ENCODE results near the gene UNC13A.
A peak's percentile ranks its signal among the peaks of the same experiment; 100 is the strongest.
"Not testable (repeated sequence)": the region's sequence is repeated elsewhere in the genome, so short reads cannot be mapped to it uniquely, and the experiment has no call there.

UNC13A gene

DNA sequence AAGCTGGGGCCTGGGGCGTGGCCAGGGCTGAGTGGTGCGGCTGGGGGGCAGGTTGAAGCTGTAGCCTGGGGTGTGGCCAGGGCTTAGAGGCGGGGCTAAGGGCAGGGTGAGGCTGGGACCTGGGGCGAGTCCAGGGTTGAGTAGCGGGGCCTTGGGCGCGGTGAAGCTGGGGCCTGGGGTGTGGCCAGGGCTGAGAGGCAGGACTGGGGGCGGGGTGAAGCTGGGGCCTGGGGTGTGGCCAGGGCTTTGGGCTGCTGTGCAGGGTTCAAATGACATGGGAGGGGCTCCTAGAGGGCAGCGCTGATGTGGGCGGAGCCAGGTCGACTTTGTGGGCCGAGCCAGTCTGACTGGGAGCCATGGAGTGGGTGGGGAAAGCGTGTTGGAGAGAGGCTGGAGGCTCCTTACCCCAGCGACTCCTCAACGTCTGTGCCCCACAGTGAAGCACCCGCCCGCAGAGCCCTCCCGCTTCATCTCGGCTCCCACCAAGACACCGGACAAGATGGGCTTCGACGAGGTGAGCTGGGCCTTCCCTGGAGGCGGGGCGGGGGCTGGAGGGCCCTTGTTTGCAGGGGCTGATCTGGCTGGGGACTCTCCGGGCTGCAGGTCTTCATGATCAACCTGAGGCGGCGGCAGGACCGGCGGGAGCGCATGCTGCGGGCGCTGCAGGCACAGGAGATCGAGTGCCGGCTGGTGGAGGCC, 111.2 kb downstream of the UNC13A start:
- DNase-seq (ENCODE audit: insufficient read length, low spot score), result no peak
- no peak for FAIRE-seq

- FAIRE-seq (no peak), DNase-seq (ENCODE audit: insufficient read length, low spot score) (no peak)
These were observed 112.0 kb downstream of the UNC13A start for GRCh38 chr19:17575871-17576757.

DNA sequence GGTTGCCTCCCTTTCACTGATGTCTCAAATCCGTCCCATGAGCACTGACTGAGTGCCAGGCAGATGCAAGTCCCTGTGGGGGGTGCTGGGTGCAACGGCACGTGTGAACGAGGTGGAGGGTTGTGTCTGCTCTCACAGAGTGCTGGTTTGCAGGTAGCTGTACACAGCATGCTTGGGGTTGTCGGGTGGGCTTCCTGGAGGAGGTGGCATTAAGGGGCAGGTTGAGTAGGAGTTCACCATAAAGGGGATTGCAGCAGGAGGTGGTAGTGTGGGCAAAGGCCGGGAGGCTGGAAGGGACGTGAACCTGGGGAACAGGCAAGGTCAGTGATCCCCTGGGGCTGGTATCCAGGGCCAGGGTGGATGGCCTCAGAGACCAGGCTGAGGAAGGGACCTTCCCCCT, 115.5 kb downstream of the UNC13A start:
- no peak for FAIRE-seq
- DNase-seq (ENCODE audit: insufficient read length, low spot score), result no peak

GRCh38 chr19:17570791-17571190, 117.4 kb downstream of the UNC13A start:
- FAIRE-seq (no peak), DNase-seq (ENCODE audit: insufficient read length, low spot score) (no peak)

DNA sequence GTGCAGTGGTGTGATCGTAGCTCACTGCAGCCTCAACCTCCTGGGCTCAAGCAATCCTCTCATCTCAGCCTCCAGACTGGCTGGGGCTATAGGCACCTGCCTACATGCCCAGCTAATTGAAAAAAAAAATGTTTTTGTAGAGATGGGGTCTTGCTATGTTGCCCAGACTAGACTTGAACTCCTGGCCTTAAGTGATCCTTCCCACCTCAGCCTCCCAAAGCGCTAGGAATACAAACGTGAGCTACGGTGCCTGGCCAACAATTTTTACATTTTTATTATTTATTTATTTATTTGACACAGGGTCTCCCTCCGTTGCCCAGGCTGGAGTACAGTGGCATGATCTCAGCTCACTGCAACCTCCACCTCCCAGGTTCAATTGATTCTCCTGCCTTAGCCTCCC, 117.9 kb downstream of the UNC13A start:
- DNase-seq (ENCODE audit: insufficient read length, low spot score); FAIRE-seq: not testable (repeated sequence)

DNA sequence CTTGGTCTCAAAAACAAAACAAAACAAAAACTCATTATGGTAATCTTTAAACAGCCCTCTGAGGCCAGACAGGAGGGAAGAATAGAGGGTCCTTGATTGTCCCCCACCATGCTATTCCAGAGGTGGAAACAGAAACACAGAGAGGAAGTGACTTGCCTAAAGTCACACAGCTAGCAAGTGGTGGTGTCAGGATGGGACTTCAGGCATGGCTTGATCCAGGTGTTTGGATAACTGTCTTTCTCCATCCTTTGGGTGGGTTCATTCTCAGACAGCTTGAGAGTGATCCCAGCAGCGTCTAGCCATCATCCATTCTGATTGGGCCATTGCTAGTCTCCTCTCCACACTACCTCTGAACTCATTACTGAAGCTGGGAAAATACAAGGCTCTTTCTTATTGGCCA, 120.2 kb downstream of the UNC13A start:
- DNase-seq (ENCODE audit: insufficient read length, low spot score) (no peak), FAIRE-seq (no peak)

DNA sequence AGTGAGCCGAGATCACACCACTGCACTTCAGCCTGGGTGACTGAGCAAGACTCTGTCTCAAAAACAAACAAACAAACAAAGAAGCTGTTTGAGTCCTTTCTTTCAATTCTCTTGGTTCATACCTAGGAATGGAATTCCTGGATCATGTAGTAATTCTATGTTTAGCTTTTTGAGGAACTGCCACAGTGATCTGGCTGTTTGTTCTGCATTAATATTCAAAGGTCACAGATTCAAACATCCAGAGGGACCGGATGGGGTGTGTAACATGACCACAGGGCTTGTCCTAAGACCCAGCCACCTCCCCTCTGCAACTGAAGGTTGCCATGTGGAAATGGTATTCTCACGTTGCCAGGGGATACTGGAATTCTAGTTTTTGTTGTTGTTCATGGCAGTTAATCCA, 122.5 kb downstream of the UNC13A start:
- FAIRE-seq, result no peak
- no peak for DNase-seq (ENCODE audit: insufficient read length, low spot score)

- FAIRE-seq (no peak), DNase-seq (ENCODE audit: insufficient read length, low spot score) (no peak)
These were observed 123.4 kb downstream of the UNC13A start for GRCh38 chr19:17564781-17565180.

DNA sequence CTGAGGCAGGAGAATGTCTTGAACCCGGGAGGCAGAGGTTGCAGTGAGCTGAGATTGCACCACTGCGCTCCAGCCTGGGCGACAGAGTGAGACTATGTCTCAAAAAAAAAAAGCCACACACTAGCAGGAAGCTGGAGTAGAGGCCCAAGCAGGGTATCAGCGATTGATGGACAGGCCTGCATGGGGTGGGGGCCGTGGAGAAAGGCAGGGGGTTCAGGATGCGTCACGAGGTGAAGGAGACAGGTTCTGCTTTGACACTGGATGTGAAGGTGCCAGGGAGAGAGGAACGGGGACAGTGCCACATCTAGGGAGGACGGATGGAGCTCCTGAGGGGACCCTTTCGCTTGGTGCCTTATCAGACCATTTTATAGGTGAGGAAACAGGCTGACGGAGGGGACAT, 125.6 kb downstream of the UNC13A start:
- no peak for FAIRE-seq
- DNase-seq (ENCODE audit: insufficient read length, low spot score), result no peak

DNA sequence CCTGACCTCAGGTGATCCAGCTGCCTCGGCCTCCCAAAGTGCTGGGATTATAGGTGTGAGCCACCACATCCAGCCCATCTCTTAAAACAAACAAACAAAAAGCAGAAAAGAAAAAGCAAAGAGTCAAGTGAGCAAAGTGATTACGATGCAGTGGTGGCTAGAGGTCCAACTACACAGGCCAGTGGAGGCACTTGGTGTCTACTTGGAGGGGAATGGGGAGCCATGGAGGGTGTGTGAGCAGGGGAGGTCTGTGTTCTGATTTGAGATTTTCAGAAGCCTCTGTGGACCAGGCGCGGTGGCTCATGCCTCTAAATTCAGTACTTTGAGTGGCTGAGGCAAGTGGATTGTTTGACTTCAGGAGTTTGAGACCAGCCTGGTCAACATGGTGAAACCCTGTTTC, 126.1 kb downstream of the UNC13A start:
- DNase-seq (ENCODE audit: insufficient read length, low spot score) (no peak), FAIRE-seq (no peak)

GRCh38 chr19:17560205-17560595, 128.0 kb downstream of the UNC13A start:
- DNase-seq (ENCODE audit: insufficient read length, low spot score) (no peak), FAIRE-seq (no peak)

- no peak for DNase-seq (ENCODE audit: insufficient read length, low spot score)
- FAIRE-seq, result no peak
These were observed 130.7 kb downstream of the UNC13A start for GRCh38 chr19:17557466-17557865.

DNA sequence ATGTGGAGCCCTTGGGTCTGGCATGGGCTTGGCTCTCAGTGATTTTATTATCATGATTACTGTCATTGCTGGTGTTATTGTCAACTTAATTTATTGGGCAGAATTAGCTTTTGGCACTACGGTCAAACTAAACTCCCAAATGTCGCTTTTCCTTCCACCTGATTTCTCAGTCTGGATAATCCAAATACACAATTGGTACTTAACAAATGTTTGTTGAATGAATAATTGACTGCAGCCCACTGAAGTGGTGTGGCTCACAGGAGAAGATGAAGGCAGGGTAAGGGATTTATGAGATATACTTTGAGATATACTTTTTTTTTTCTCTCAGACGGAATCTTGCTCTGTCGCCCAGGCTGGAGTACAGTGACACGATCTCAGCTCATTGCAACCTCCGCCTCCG, 131.2 kb downstream of the UNC13A start:
- FAIRE-seq (no peak), DNase-seq (ENCODE audit: insufficient read length, low spot score) (no peak)

DNA sequence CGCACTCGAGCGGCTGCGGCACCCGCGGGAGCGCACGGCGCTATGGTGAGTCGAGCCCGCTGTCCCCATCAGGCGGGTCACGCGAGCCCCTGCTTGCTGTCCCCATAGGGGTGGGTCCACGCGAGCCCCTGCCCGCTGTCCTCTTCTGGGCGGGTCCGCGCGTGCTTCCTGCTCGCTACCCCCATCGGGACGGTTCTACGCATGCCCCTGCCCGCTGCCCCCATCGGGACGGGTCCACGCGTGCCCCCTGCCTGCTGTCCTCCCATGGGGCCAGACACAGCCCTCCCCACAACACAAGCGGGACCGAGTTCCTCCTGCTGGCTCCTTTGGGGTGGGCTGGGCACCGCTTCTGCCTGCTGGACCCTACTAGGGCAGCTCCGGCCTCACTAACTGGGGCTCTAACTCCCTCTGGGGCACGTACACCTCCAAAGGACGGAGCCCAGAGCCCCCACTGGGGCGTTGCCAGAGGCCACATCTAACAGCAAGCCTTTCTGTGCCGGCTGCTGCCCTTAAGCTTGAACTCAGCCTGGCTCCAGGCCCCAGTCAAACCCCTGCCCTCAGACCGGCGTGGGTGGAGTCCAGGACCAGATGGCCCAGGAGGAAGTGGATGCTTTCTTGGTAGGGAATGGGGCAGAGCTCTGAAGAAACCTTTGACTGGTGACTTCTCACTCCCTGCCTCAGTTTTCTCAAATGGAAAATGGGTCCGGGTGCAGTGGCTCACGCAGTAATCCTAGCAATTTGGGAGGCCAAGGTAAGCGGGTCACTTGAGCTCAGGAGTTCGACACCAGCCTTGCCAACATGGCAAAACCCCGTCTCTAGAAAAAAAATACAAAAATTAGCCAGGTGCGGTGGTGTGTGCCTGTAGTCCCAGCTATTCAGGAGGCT, 132.0 kb downstream of the UNC13A start:
- DNase-seq (ENCODE audit: insufficient read length, low spot score) (peak; percentile 41), FAIRE-seq (no peak)

- FAIRE-seq (no peak), DNase-seq (ENCODE audit: insufficient read length, low spot score) (peak; percentile 98)
These were observed 132.7 kb downstream of the UNC13A start, which contains the start of gene COLGALT1 for GRCh38 chr19:17555480-17555928. Gene COLGALT1, plus strand, starts transcription at chr19:17555649. Its CDS starts 65 bp downstream, at chr19:17555714.

DNA sequence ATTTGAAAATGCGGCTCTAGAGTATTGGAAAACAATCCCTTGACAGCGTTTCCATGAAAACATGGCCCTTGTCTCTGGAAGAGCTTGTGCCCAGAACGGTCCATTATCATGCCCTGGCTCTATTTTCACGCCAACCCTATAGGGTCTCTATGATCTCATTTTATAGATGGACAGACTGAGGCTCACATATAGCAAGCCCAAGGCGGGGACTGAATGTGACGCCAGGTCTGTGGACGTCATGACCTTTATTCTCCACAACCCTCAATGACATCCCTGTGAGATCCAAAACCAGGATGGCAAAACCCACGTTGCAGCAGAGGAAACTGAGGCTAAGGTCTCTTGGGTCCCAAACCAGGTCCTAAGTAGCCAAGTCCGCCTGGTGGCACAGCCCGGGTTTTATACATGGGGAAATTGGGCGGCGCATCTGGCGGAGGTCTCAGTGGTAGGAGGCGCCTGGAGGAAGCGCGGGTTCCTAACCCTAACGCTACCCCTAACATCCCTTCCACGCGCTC, 133.1 kb downstream of the UNC13A start:
- no peak for DNase-seq (ENCODE audit: insufficient read length, low spot score)
- FAIRE-seq, result peak; percentile 85

DNA sequence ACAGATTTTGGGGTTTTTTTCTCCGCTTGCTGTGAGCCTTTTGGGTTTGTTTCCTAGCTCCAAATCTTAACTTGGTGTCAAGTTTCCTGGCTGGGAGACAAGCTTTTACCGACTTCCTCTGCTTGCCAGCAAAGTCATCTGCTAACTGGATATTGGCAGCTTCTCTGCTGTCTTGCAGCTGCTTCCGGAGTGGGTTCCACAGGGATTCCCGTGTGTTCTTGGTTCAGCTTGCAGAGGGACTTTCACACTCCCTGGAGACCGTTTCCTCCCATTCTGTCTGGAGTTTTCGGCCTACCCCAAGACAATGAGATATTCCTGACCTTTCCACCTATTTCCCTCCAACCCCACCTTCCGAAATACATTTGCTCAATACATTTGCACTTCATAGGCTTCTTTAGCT, 134.9 kb downstream of the UNC13A start:
- FAIRE-seq (no peak), DNase-seq (ENCODE audit: insufficient read length, low spot score) (no peak)

- not testable (repeated sequence) for FAIRE-seq; DNase-seq (ENCODE audit: insufficient read length, low spot score)
These were observed 135.4 kb downstream of the UNC13A start for GRCh38 chr19:17552735-17553134.

Measured in GM19239 (cell line).